Hindlimb muscle (tissue), 1 donor: ENCODE data around the gene STXBP5L. TPM values are rescaled to one million over a fixed set of nuclear protein-coding genes. Genes with fewer than 3 reads are reported as not detected.
A peak's percentile ranks its signal among the peaks of the same experiment; 100 is the strongest.
"Not testable (repeated sequence)": the region's sequence is repeated elsewhere in the genome, so short reads cannot be mapped to it uniquely, and the experiment has no call there.

Experiments
- DNase-seq: peaks from one replicate; pipeline ENCODE4 v3.0.0-alpha.2; 2013
- polyA plus RNA-seq: library from polyadenylated mRNA; unstranded; fragments of 120-200 nt; gene quantifications from one replicate; pipeline ENCODE4 v1.2.1, GENCODE V29; 2013; ENCODE audit not compliant: insufficient read length

Gene STXBP5L
- polyA plus RNA-seq, 1 donor: not detected

DNA sequence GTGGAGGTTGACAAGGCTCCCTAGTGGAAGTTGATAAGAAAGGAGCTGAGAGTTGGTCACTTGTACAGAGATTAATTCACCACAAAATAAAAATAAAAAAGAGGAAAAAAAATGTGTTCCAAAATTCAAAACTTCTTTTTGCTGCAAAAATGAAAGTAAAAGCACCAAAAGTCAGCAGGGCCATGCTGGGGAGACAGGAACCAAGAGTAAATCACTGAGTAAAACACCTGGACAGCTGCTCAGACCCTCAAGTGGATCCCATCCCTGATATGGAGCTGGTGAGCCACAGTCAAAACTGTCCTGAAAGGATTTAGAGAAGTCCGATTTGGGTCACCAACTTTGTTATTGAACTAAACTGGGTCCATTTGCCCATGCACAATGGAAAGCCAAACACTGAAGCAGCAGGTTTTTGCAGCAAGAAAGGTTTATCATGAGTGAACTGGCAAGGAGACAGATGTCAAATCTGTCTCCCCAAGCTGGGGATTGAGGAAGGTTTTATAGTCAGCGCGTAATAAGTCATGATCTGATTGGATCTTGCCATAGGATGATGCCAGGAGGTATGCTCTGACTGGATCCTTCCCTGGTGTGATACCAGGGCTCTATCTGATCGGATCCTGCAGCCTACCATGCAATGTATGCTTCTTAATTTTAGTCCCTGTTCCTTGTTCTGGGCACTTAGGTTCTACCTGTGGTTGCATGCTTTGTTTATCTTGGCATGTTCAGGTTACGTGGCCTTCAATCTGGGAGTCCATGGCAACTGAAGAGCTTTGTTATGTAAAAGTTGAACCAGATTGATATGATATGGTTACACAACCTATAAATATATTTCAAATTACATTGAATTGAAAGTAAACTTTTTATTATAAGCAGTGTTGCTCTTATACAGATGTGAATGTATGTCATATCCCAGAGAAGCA is 324.6 kb downstream of the STXBP5L start:
- DNase-seq: no peak

GRCh38 chr3:121243208-121243607 is 335.2 kb downstream of the STXBP5L start:
- no peak for DNase-seq

DNA sequence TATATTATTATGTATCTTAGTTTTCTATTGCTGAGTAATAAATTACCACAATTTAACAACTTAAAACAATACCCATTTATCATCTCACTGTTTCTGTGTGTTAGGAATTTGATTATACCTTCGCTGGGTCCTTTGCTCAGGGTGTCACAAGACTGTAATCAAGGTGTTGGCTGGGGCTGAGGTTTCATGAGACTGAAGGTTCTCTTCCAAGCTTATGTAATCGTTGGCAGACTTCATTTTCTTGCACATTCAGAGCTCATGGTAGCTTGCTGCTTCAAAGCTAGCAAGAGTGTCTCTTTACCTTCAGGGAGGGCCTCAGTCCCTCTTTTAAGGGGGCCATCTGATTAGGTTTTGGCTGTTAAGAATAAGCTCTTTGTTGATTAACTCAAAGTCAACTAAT is 344.7 kb downstream of the STXBP5L start:
- DNase-seq: no peak

DNA sequence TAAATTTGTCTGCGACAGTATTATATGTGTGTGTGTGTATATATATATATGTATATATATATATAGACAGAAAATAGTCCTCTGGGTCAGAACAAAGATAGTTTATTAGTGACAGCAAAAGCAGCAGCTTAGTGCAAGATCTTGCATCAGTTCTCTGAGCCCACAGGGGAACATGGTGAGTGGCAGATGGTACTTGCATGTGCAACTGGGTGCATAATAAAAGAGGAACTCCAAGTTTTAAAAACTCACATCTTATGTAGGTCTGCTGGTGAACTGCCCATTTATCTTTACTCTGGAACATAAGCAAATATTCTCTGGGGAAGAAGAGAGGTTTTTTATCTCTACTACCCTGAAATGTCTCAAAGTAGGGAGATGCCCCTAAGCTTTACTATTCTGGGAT is 361.4 kb downstream of the STXBP5L start:
- DNase-seq: no peak

- no peak for DNase-seq
Observed at GRCh38 chr3:121274411-121274810, 366.4 kb downstream of the STXBP5L start.

- DNase-seq: no peak
Observed at GRCh38 chr3:121295452-121295851, 387.4 kb downstream of the STXBP5L start.

- no peak for DNase-seq
Observed at GRCh38 chr3:121295979-121296378, 388.0 kb downstream of the STXBP5L start.

GRCh38 chr3:121324320-121324719 is 416.3 kb downstream of the STXBP5L start:
- no peak for DNase-seq

DNA sequence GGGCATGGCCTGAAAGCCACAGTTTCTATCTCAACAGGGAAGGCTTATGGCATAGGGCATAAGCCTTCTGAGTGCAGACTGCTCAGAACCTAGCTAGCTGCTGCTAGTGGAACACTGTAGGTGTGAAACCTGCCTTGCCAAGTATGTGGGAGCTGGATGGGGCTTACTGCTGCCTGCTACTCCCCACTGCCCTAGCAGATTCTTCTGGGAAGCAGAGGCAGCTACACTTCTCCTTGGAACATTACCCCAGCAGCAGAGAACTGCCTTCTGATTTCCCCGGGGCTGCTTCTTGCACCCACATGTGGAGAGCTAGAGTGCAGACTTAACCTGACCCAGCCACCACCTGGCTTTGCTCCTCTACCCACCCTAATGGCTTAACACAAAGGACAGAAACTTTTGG is 422.1 kb downstream of the STXBP5L start:
- DNase-seq: no peak

- peak; percentile 1 for DNase-seq
Observed at GRCh38 chr3:121330634-121331033, 422.6 kb downstream of the STXBP5L start.

DNA sequence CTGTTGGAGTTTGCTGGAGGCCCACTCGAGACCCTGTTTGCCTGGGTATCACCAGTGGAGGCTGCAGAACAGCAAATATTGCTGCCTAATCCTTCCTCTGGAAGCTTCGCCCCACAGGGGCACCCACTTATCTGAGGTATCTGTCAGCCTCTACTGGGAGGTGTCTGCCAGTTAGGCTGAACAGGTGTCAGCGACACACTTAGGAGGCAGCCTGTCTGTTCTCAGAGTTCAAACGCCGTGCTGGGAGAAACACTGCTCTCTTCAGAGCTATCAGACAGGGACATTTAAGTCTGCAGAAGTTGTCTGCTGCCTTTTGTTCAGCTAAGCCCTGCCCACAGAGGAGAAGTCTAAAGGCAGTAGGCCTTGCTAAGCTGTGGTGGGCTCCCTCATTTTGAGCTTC is 448.0 kb downstream of the STXBP5L start:
- not testable (repeated sequence) for DNase-seq

DNA sequence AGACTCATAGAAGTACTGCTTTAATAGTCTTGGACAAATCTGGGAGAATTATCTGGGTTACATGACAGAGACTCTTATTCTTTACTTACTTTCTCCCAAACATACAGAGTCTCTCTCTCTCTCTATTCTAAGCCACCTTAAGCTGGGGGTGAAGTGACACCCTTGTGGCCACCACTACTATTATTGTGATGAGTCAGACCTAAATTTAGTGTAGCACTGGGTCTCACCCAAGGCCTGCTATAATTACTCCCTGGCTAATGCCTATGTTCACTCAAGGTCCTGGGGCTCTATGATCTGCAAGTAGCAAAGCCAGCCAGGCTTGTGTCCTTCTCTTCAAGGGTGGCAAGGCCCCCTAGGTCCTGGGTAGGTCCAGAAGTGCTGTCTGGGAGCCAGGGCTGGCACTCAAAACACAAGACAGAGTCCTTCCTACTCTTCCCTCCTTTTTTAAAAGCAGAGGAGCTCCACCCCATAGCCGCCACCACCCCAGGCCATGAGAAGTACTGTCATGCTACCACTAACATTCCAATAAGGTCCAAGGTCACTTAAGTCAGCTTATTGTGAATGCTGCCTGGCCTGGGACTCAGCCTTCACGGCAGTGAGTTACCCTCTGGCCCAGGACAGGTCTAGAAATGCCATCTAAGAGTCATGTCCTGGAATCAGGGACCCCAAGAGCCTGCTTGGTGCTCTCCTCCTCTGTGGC is 454.2 kb downstream of the STXBP5L start:
- no peak for DNase-seq

DNA sequence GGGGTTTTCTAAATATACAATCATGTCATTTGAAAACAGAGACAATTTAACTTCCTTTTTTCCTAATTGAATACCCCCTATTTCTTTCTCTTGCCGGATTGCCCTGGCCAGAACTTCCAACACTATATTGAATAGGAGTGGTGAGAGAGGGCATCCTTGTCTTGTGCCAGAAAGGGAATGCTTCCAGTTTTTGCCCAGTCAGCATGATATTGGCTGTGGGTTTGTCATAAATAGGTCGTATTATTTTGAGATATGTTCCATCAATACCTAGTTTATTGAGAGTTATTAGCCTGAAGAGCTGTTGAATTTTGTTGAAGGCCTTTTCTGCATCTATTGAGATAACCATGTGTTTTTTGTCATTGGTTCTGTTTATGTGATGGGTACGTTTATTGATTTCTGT is 480.3 kb downstream of the STXBP5L start:
- DNase-seq: not testable (repeated sequence)

DNA sequence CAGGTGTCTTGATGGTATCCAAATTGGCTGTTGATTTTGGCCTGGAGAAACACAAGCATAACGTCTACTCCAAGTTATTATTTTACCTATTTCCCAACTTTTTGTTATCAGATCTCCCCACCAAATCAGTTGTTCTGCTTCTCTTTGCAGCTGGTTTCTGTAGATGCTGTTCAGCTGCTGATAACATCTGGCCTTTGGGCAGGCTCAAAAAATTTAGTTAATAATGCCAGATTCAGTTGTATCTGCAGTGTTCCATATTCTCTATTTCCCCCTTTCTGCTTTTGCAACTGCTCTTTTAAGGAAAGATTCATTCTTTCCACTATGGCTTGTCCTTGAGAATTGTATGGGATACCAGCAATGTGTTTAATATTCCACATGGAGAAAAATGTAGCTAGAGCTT is 488.0 kb downstream of the STXBP5L start:
- not testable (repeated sequence) for DNase-seq

- DNase-seq: not testable (repeated sequence)
Observed at GRCh38 chr3:121398051-121398450, 490.0 kb downstream of the STXBP5L start.

- DNase-seq: no peak
Observed at GRCh38 chr3:121399820-121400219, 491.8 kb downstream of the STXBP5L start.

DNA sequence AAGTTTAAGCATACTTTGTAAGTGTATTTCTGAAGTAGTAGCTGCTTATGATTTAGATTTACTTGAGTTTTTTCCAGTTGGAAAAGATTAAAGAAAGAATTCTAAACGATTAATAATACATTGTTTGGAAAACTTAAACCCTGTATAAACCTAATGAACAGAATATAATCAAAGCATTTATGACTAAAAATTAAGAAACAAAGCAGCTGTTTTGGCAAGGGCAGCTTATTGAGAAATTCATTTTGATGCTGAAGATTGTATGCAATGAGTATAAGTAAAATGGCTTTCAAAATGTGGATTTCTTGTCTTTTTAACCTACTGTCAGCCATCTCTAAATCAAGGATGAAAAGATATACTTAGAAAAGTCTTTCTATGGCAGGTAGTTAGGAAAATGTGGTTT is 497.6 kb downstream of the STXBP5L start:
- no peak for DNase-seq

GRCh38 chr3:121411523-121411922 is 503.5 kb downstream of the STXBP5L start:
- DNase-seq: no peak

DNA sequence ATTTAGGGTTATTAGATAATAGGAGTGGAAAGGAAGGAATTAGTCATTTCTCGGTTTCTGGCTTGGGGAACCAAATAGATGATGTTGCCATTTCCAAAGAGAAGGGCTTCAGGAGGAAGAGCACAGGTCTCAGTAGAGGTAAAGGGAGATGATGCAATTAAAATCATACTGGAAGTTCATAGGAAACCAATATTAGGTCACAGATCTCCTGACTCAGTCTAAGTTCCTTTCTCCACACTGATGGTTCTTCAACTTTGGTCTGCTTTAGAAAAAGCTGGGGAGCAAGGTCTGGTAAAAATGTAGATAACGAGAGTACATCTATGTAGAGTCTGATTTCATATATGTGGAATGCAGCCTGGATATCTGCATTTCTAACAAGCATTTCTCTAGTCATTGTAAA is 506.9 kb downstream of the STXBP5L start:
- no peak for DNase-seq

DNA sequence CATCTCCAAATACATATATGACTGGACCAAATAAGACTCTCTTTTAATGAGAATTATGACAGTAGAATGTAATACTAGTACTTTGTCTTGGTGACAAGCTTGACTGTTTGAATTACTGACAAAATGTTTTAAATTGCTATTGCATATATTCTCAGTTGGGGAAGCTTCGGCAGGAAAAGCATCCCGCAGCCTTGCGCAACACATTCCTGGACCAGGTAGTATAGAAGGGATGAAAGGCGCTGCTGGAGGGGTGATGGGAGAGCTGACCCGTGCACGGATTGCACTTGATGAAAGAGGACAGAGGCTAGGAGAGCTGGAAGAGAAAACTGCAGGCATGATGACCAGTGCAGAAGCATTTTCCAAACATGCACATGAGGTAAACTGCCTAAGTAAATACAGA is 510.2 kb downstream of the STXBP5L start:
- no peak for DNase-seq

DNA sequence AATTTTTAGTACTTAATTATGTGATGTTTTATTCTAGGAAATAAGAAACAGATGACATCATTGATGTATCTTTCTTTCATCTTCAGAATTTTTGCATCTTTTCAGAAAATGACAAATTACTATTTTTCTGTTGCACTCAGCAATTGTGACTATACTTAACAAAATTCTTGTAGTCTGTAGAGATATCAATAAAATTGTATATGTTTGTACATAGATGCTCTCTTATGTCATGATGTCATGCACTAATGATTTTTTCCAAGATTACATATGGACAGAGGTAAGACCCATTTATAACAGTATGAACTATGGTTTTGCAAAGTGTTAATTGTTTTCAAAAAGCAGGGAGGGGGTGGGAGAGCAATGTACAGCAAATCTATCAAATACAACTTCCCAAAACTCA is 516.5 kb downstream of the STXBP5L start:
- DNase-seq: no peak

DNA sequence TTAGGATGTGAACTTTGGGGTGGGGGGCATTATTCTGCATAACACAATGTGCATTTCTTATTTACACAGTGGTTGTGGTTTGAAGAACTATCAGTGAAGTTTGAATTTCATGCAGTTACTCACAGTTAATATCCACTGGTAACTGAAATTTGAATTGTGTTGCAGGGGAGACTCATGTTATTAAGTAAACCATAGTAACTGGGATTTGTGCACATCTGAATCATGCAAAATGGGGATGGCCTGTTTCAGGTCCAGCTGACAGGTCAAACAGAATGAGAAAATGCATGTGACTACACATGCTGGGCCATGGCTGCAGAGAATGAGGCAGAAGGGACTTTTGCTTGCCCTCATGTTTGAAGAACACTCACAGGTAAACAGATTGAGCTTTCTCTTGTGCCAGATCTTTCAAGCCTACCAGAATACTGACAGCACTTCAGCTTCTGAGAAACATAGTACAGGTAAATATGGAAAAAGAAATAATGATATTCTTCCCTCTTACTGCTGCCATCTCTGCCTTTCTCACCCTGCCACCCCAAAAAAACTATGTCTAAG is 522.7 kb downstream of the STXBP5L start:
- no peak for DNase-seq

- peak; percentile 31 for DNase-seq
Observed at GRCh38 chr3:121431726-121432517, 523.9 kb downstream of the STXBP5L start.
